Keratinocyte (primary cell): ENCODE data around the gene FER1L5. TPM values are rescaled to one million over a fixed set of nuclear protein-coding genes. Genes with fewer than 3 reads are reported as not detected.

ENCODE experiments used
- DNase-seq: peaks from one replicate; pipeline ENCODE4 v3.0.0-alpha.2; 2011; ENCODE audit warnings: low read depth, missing footprints, low spot score
- FAIRE-seq: peaks from 2 replicates; lab custom pipeline; 2011; peaks lifted over from hg19 to GRCh38; lab: Jason Lieb, UNC
- H2AFZ ChIP-seq: 2 replicates; pipeline ENCODE4 v1.6.0; 2012; ENCODE audit warnings: low read length, control low read depth, inconsistent platforms; ENCODE audit not compliant: control insufficient read depth
- H3K27ac ChIP-seq: 2 replicates; pipeline ENCODE4 v1.5.1; 2011; ENCODE audit warnings: low read length; ENCODE audit not compliant: control insufficient read depth, insufficient read depth
- H3K27me3 ChIP-seq: 3 replicates; pipeline ENCODE4 v1.6.0; 2011; ENCODE audit warnings: low read length; ENCODE audit not compliant: control insufficient read depth, insufficient read depth; ENCODE audit errors: extremely low read depth
- H3K36me3 ChIP-seq, 2 experiments: 2 replicates in 1 of 2; 3 replicates in 1 of 2; pipeline ENCODE4 v1.5.1; 2011; ENCODE audit warnings: low read length in 2 of 2, mild to moderate bottlenecking in 1 of 2; ENCODE audit not compliant: control insufficient read depth in 2 of 2, insufficient read depth in 2 of 2; ENCODE audit errors: extremely low read depth in 1 of 2
- H3K4me1 ChIP-seq: 3 replicates; pipeline ENCODE4 v1.5.1; 2011; ENCODE audit warnings: low read length; ENCODE audit not compliant: control insufficient read depth, insufficient read depth; ENCODE audit errors: extremely low read depth
- H3K4me2 ChIP-seq: 3 replicates; pipeline ENCODE4 v1.6.0; 2011; ENCODE audit warnings: low read depth, low read length; ENCODE audit not compliant: control insufficient read depth, insufficient read depth; ENCODE audit errors: extremely low read depth
- H3K4me3 ChIP-seq, 3 experiments: fragments of 200-600 bp in 1 of 3; sonication (generic) in 1 of 3; 2 replicates in 2 of 3; 3 replicates in 1 of 3; pipeline ENCODE4 v1.5.1; 2011 to 2016; ENCODE audit warnings: low read length in 3 of 3, mild to moderate bottlenecking in 3 of 3, control low read depth in 2 of 3, inconsistent platforms in 1 of 3, low read depth in 1 of 3, mixed read lengths in 1 of 3, mixed run types in 1 of 3, moderate library complexity in 1 of 3; ENCODE audit not compliant: control insufficient read depth in 2 of 3, insufficient read depth in 2 of 3; ENCODE audit errors: extremely low read depth in 1 of 3
- H3K79me2 ChIP-seq: 2 replicates; pipeline ENCODE4 v1.6.0; 2012; ENCODE audit warnings: low read length; ENCODE audit not compliant: control insufficient read depth, insufficient read depth
- H3K9ac ChIP-seq: 3 replicates; pipeline ENCODE4 v1.6.0; 2011; ENCODE audit warnings: low read length; ENCODE audit not compliant: control insufficient read depth, insufficient read depth; ENCODE audit errors: extremely low read depth
- H3K9me1 ChIP-seq: 3 replicates; pipeline ENCODE4 v1.6.0; 2011; ENCODE audit warnings: low read length; ENCODE audit not compliant: control insufficient read depth, insufficient read depth; ENCODE audit errors: extremely low read depth
- H3K9me3 ChIP-seq: 2 replicates; pipeline ENCODE4 v1.5.1; 2012; ENCODE audit warnings: low read depth, low read length; ENCODE audit not compliant: control insufficient read depth
- H4K20me1 ChIP-seq: 3 replicates; pipeline ENCODE4 v1.6.0; 2011; ENCODE audit warnings: low read length; ENCODE audit not compliant: control insufficient read depth, insufficient read depth; ENCODE audit errors: extremely low read depth
- EZH2 ChIP-seq: IDR thresholded peaks from one replicate; pipeline ENCODE4 v1.6.1; 2012; ENCODE audit warnings: inconsistent platforms, mild to moderate bottlenecking, low read length, moderate library complexity
- dilution Hi-C: fragments of 300-500 bp; cut with MboI; formaldehyde crosslinking; loops from one replicate; pipeline ENCODE4 v1.7.0; 2020; ENCODE audit warnings: low sequenced_read_pairs; ENCODE audit not compliant: extremely low pct_ligation_motif_present
- polyA plus RNA-seq, 5 experiments: library from polyadenylated mRNA; depleted of rRNA in 3 of 5; stranded (reverse) in 3 of 5; stranded (forward) in 1 of 5; unstranded in 1 of 5; fragments of >200 nt; gene quantifications; 1 replicate in 1 of 5; 2 replicates in 3 of 5; 3 replicates in 1 of 5; pipeline versions ENCODE4 v1.2.1 to v1.2.3, GENCODE V29; 2011 to 2012; ENCODE audit warnings: missing spikeins in 2 of 5, low read depth in 1 of 5, low replicate concordance in 1 of 5
- TF ChIP-seq, protein P1 (sequence below), 3 experiments: IDR thresholded peaks in 1 of 3; conservative IDR thresholded peaks in 1 of 3; optimal IDR thresholded peaks in 1 of 3; 2 replicates in 2 of 3; 3 replicates in 1 of 3; pipeline versions ENCODE3 to v1.5.1; 2011; ENCODE audit warnings: low read length in 3 of 3, mild to moderate bottlenecking in 3 of 3, moderate library complexity in 2 of 3, control low read depth in 1 of 3, inconsistent platforms in 1 of 3; ENCODE audit not compliant: insufficient read depth in 2 of 3; ENCODE audit errors: extremely low read depth in 1 of 3

Gene FER1L5
- polyA plus RNA-seq, 1 donor (not counting 4 experiments of a cell fraction or from before 2014, with no cell fraction given): 0.01 TPM

GRCh38 chr2:96683972-96684820 lies 41.6 kb downstream of the FER1L5 start:
- no peak for DNase-seq
- H4K20me1 ChIP-seq: no peaks in the 10 kb centered on the region
- no peaks in the 10 kb centered on the region for H3K79me2 ChIP-seq
- no peaks in the 10 kb centered on the region for H3K36me3 ChIP-seq
- H3K27me3 ChIP-seq: peaks cover 27% of the 10 kb centered on the region
- H3K9me3 ChIP-seq: no peaks in the 10 kb centered on the region
- H3K27ac ChIP-seq: no peak overlapping the region
- TF ChIP-seq, protein P1, sequence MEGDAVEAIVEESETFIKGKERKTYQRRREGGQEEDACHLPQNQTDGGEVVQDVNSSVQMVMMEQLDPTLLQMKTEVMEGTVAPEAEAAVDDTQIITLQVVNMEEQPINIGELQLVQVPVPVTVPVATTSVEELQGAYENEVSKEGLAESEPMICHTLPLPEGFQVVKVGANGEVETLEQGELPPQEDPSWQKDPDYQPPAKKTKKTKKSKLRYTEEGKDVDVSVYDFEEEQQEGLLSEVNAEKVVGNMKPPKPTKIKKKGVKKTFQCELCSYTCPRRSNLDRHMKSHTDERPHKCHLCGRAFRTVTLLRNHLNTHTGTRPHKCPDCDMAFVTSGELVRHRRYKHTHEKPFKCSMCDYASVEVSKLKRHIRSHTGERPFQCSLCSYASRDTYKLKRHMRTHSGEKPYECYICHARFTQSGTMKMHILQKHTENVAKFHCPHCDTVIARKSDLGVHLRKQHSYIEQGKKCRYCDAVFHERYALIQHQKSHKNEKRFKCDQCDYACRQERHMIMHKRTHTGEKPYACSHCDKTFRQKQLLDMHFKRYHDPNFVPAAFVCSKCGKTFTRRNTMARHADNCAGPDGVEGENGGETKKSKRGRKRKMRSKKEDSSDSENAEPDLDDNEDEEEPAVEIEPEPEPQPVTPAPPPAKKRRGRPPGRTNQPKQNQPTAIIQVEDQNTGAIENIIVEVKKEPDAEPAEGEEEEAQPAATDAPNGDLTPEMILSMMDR (optimal IDR thresholded peaks at IDR 0.05 in 1 of 3, IDR thresholded peaks at IDR 0.05 in 1 of 3, conservative IDR thresholded peaks at IDR 0.05 in 1 of 3; ENCODE audit: extremely low read depth in 1 of 3, insufficient read depth in 2 of 3, low read length in 3 of 3): no peak
- TF ChIP-seq EZH2: no peak
- no peaks in the 10 kb centered on the region for H3K4me1 ChIP-seq
- no peaks in the 10 kb centered on the region for H3K9me1 ChIP-seq
- no peak overlapping the region for H3K9ac ChIP-seq
- FAIRE-seq: no peak
- no peak overlapping the region for H2AFZ ChIP-seq
- dilution Hi-C loops: no loop called here
- H3K4me3 ChIP-seq: no peak overlapping the region
- H3K4me2 ChIP-seq: no peak overlapping the region

DNA sequence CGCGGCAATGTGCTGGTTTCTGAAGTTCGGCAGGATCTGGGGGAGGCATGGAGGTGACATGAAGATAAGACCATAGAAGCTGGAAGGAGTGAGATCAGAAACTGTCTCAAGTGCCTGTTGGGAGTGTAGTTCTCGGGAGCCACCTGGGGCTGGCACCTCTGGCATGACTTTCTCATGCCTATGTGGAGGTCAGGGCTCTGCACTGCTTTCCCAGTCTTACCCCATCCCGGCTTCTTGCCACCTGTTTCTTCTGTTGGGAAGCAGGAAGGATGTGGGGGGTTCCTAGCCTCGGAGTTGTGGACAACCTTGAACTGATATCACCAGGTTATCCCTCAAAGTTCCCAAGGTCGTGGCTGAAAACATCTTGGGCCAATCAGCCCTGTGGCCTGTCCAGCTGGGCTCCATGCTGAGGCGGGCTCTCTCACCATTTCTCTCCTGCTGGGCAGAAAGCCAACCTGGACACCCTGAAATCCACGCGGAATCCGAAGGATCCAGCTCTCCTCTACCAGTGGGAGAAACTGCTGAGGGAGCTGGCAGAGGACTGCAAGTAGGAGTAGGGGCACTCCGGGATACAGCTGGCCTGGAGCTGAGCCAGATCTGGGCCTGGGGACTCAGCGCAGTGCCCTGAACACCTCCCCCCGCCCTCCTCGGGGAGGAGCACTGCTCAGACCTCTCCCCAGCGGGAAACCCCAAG lies 42.5 kb downstream of the FER1L5 start:
- H3K27ac ChIP-seq: no peak overlapping the region
- TF ChIP-seq, protein P1 (optimal IDR thresholded peaks at IDR 0.05 in 1 of 3, IDR thresholded peaks at IDR 0.05 in 1 of 3, conservative IDR thresholded peaks at IDR 0.05 in 1 of 3; ENCODE audit: extremely low read depth in 1 of 3, insufficient read depth in 2 of 3, low read length in 3 of 3): no peak
- TF ChIP-seq EZH2: no peak
- no peaks in the 10 kb centered on the region for H3K36me3 ChIP-seq
- no peak overlapping the region for H3K4me3 ChIP-seq
- no peaks in the 10 kb centered on the region for H3K9me1 ChIP-seq
- H3K9me3 ChIP-seq: no peaks in the 10 kb centered on the region
- H3K4me1 ChIP-seq: no peaks in the 10 kb centered on the region
- no peak for DNase-seq
- FAIRE-seq: no peak
- peaks cover 23% of the 10 kb centered on the region for H3K27me3 ChIP-seq
- no peak overlapping the region for H3K9ac ChIP-seq
- dilution Hi-C loops: no loop called here
- no peaks in the 10 kb centered on the region for H4K20me1 ChIP-seq
- no peak overlapping the region for H3K4me2 ChIP-seq
- no peak overlapping the region for H2AFZ ChIP-seq
- H3K79me2 ChIP-seq: no peaks in the 10 kb centered on the region
